A204.1 (cell line): Measurements from ENCODE around the gene DFFB.
"Not testable (repeated sequence)": the region's sequence is repeated elsewhere in the genome, so short reads cannot be mapped to it uniquely, and the experiment has no call there.

ENCODE experiments used
- FAIRE-seq: peaks from 2 replicates; lab custom pipeline; 2012; peaks lifted over from hg19 to GRCh38; lab: Jason Lieb, UNC

Gene DFFB

GRCh38 chr1:3910857-3911845 lies 53.9 kb downstream of the DFFB start:
- no peak for FAIRE-seq

GRCh38 chr1:3911981-3912808 lies 54.9 kb downstream of the DFFB start:
- FAIRE-seq = no peak

GRCh38 chr1:3912809-3913685 lies 55.8 kb downstream of the DFFB start:
- FAIRE-seq = no peak

- no peak for FAIRE-seq
These were observed 57.1 kb downstream of the DFFB start for GRCh38 chr1:3914331-3914851.

GRCh38 chr1:3914911-3915310 lies 57.6 kb downstream of the DFFB start:
- FAIRE-seq = no peak

GRCh38 chr1:3915551-3916121 lies 58.4 kb downstream of the DFFB start:
- FAIRE-seq = no peak

- no peak for FAIRE-seq
These were observed 60.5 kb downstream of the DFFB start for GRCh38 chr1:3917761-3918160.

- FAIRE-seq = not testable (repeated sequence)
These were observed 61.1 kb downstream of the DFFB start for GRCh38 chr1:3918359-3918758.

GRCh38 chr1:3918966-3919611 lies 61.8 kb downstream of the DFFB start:
- FAIRE-seq = no peak

GRCh38 chr1:3919706-3920105 lies 62.4 kb downstream of the DFFB start:
- FAIRE-seq = no peak

- no peak for FAIRE-seq
These were observed 64.5 kb downstream of the DFFB start for GRCh38 chr1:3921765-3922164.

- no peak for FAIRE-seq
These were observed 65.0 kb downstream of the DFFB start for GRCh38 chr1:3922201-3922725.

GRCh38 chr1:3922851-3923250 lies 65.6 kb downstream of the DFFB start:
- FAIRE-seq = no peak

GRCh38 chr1:3923378-3924185 lies 66.3 kb downstream of the DFFB start:
- FAIRE-seq = no peak

GRCh38 chr1:3924186-3924824 lies 67.0 kb downstream of the DFFB start:
- FAIRE-seq = no peak

- FAIRE-seq = no peak
These were observed 67.5 kb downstream of the DFFB start for GRCh38 chr1:3924825-3925220.

- FAIRE-seq = no peak
These were observed 68.0 kb downstream of the DFFB start for GRCh38 chr1:3925256-3925655.

GRCh38 chr1:3925762-3926161 lies 68.5 kb downstream of the DFFB start:
- no peak for FAIRE-seq

- no peak for FAIRE-seq
These were observed 69.7 kb downstream of the DFFB start for GRCh38 chr1:3926956-3927355.
